NCI-H2029 (cell line): ENCODE results near the gene SUSD1.

Experiments
- DNase-seq: peaks from one replicate; lab custom pipeline; 2025; lab: John Stamatoyannopoulos, UW

Gene SUSD1

DNA sequence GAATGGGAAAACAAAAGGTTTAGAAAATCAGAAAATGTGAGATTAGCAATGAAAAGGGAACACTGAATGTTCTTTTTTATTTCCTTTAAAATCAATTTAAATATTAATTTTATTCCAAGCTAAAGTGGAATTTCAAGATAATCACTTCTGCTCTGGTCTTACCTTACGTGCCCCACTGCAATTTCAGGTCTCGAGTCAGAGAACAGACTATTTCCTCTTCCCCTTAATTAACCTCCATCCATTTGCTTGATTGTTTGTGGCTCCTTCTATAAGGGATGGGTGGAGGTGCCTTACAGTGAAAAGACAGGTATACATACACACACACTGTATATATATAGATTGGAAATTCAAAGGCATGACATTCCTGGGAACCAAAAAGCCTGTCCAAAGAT, 137.1 kb downstream of the SUSD1 start:
- DNase-seq, result no peak

DNA sequence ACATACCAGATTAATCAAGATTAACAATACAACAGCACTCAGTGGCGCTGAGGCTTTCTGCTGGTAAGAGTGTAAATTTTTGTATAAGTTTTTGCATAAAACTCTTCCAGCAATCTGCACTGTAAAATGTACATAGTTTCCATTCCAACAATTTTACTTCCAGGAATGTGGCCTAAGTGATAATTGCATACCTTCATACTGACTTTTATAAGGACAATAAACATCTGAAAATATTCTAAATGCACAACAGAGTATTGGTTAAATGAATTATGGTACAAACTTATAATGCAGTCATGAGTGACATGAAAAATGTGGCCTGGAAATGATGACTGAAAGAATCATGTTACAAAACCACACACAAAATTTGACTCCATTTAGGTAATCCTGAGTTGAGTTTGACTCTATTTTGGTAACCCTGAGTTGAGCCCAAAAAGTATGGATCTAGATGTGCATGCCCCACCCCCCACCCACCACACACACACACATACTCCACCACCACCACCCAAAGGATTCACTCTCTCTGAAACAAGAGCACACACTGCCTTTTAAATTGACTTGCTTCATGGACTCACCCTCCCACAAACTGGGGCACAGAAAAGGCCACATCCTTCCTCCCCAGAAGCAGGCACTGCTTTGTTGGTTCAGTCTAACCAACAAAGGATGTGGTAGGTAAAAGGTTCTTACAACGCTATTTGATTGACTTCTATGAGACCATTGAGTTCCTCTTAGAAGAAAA, 137.6 kb downstream of the SUSD1 start:
- no peak for DNase-seq

DNA sequence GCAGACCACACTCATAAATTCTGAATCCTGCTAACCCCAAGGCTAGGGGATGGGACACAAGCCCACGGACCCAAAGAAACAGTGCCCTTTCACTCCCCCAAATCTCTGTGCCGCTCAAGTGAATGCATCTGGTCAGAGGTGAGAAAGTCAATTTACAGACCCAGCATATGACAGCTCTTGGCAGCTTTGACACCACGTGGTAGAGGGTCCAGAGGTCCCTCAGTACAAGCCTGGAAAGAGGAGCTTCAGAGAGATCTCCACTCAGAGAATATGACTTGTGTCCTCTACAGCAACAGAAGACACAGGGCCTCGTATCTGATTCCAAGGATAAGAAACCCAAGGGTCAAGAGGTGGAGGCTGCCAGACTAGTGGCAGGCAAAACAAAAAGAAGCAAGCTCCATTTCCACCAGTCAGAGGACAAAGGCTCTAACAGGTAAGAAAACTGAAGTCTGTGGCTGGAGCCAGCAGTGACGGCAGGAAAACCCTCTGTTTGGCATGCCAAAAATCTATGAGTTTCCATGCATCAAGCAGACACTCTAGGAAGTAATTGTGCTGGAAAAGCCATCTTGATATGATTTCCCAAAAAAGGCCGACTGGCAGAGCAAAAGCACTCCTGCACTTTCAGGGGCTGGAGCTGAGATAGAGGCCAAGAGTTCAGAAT, 139.8 kb downstream of the SUSD1 start:
- no peak for DNase-seq

DNA sequence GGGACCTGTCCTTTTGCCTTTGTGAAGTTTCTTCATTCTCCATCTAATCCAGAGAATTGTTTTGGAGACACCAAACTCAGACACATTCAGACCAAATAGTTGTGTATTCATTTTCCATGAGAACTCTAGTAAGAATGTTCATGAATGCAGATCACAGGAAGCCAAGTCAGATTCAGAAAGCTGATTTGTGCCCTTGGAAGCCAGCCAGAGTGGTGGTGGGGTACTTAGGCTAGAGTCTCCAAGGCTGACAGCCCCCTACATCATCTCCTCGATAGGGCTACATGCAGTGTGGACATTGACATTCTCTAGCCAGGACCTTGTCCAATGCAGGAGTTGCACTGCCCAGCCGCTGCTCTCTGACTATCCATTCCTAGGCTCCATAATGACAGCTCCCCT, 140.9 kb downstream of the SUSD1 start:
- no peak for DNase-seq

DNA sequence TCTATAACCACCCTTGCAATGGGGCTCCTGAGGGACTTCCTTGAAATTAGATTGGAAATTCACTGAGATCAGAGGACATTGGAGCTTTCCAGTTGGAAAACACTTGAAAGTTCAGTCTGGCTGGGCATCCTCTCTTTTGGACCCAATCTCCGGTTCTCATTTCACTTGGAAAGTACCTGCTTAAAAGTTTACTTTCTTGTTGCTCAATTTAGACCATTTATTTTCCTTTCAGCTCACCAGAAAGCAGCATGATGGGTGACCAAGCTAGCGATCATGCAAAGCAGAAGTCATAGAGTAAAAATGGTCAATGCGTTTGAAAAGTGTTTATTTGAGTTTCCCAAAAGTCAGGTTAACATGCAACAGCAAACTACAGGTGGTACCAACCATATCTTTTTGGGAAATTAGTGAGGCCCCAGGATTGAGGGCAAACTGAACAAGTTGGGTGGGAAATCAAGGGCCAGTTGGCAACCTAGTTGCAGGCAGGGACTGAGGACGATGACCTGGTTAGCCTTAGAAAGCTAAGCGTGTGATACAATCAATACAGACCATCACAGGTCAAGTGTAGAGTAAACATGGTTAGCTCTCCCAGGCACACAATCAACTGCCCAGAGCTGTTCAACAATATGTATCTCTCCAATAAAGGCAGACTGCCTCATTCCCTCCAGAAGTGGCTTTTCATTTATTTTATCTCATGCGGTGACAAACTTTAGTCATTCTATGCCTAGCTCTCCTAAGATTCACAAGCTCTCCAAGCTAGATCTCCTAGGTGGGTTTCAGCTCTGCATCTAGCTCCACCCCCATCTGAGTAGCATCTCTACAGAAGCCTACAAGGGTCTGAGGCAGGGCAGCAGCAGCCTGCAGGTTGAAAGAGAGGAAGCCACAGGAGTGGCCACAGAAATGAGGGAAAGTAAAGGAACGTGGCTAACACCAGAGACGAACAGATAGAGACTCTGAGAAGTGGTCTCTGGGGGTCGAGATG, 141.6 kb downstream of the SUSD1 start:
- DNase-seq, result no peak

GRCh38 chr9:112032743-112033142, 142.4 kb downstream of the SUSD1 start:
- no peak for DNase-seq

- DNase-seq, result no peak
Observed at GRCh38 chr9:112032009-112032408, 143.1 kb downstream of the SUSD1 start.

DNA sequence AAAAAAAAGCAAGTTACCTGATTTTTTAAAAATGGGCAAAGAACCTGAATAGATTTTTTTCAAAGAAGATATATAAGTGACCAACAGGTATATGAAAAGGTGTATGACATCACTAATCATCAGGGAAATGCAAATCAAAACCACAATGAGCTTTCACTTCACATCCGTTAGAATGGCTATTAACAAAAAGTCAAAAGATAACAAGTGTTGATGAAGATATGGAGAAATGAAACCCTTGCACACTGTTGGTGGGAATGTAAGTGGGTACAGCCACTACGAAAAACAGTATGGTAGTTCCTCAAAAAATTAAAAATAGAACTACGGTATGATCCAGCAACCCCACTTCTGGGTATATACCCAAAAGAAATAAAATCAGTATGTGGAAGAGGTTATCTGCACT, 143.7 kb downstream of the SUSD1 start:
- DNase-seq, result no peak

- DNase-seq, result no peak
Observed at GRCh38 chr9:112029921-112030444, 145.1 kb downstream of the SUSD1 start.

- no peak for DNase-seq
Observed at GRCh38 chr9:112028242-112029221, 146.6 kb downstream of the SUSD1 start.

DNA sequence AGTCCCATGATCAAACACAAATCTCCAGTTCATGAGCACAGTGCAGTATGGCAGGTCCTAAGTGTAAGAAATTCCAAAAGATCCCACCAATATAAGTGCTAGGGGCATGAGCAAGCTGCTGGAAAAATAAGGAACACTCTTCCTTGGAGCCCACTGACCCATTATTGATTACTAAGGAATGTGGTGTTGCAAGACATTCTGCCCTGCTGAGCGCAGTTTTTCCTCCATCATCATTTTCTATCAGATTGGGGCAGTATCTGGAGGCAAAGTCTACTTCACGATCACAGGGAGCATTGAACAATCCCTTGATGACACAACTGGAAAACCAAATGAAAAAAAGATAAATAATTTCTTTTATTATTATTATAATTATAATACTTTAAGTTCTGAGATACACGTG, 149.2 kb downstream of the SUSD1 start:
- DNase-seq, result no peak

DNA sequence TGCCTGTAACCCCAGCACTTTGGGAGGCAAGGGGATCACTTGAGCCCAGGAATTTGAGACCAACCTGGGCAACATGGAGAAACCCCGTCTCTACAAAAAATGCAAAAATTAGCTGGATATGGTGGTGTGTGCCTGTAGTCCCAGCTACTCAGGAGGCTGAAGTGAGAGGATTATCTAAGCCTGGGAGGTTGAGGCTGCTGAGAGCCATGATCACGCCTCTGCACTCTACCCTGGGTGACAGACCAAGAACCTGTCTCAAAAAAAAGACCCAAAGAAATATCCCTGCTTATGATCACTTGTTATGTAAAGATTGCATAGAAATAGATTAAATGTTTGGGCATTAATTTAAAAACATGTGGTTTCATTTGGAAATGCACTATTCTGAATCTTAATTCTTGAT, 153.4 kb downstream of the SUSD1 start:
- no peak for DNase-seq

- DNase-seq, result no peak
Observed at GRCh38 chr9:112020680-112021596, 154.2 kb downstream of the SUSD1 start.

DNA sequence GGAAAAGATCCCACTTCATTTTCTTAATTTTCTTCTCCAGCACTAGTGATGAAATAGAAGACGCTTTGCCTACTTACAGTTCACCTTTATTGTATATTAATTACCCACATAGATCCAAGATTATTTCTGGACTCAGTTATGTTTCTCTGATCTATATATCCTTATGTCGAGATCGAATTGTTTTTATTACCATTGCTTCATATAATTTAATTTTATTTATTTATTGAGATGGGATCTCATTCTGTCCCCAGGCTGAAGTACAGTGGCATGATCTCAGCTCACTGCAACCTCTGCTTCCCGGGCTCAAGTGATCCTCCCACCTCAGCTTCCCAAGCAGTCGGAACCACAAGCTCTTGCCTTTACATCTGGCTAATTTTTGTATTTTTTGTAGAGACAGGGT, 157.2 kb downstream of the SUSD1 start:
- no peak for DNase-seq

GRCh38 chr9:112015736-112016135, 159.4 kb downstream of the SUSD1 start:
- no peak for DNase-seq

DNA sequence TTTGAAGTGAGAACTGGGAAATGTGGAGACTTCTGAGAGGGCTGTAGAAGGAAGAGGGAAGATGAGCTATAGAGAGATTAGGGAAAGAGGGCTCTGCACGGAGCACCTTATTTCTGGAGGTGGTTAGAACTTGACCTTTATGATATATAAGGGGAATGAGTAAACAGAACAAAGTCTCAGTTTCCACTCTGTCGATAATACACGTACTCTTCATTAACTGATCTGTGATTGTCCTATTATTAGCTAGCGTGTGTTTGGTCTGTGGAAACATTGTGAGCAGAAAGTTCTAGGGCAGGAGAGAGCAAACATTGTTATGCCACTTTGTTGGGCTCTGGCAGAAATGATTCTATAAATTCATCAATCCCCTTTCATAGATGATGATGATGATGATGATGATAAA, 159.9 kb downstream of the SUSD1 start:
- DNase-seq, result no peak

GRCh38 chr9:112013266-112013665, 161.8 kb downstream of the SUSD1 start:
- no peak for DNase-seq

- DNase-seq, result peak; percentile 15
Observed at GRCh38 chr9:112012026-112012902, 162.8 kb downstream of the SUSD1 start.

DNA sequence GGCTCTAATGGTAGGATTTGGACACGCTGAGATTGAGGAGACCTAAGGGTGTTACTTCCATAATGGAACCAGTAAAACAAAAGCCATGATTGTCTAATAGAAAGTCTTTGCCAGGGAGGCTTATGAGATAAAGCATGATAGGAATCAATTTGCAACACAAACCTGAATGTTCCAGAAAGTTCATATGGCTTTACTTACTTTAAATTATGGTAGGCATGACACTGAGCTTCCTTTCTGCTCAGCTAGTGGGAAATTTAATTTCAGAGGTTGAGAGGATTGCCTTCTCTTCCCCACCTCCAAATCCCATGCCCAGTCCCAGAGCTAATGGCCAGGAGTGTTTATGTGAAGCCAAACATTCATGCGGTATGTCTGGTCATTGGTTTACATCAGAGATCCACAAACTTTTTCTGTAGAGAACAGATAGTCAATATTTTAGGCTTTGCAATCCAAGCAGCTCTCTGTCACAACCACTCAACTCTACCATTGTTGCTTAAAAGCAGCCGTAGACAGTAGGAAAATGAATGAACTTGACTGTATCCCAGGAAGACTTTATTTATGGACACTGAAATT, 164.0 kb downstream of the SUSD1 start:
- DNase-seq, result no peak
